Measurements from ENCODE around the gene TAX1BP3. TPM values are rescaled to one million over a fixed set of nuclear protein-coding genes. Genes with fewer than 3 reads are reported as not detected.

The TAX1BP3 gene
- total RNA-seq, 2 experiments from 2014 or later, result 6.0 to 6.6 TPM

DNA sequence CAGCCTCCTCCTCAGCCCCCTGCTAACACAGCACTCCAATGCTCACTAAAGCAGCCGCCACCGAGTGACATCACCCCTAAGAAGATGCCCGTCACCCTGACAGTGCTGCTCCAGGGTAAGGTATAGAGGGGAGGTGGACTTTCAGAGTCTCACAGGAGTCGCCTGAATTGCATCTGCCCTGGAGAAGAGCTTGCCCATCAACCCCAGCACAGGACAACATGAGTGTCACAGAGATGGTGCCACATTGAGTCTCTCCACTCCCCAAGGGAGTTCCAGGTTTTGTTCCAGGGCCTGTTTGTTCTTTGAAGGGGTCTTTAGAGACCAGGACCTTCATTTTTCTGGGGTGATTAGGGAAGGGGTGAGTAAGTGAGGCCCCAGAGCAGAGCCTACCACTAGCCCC is 29.8 kb upstream of the TAX1BP3 start:
- H3K4me1 ChIP-seq (ENCODE audit: insufficient read depth, low read length), result peaks cover 31% of the 10 kb centered on the region
- Mint-ChIP-seq H3K27ac (no peak overlapping the region), H3K36me3 (ENCODE audit: low read depth) (no peaks in the 10 kb centered on the region), H3K27me3 (no peaks in the 10 kb centered on the region), H3K4me1 (ENCODE audit: low read depth) (peaks cover 33% of the 10 kb centered on the region), H3K4me3 (peak overlapping the region; percentile 76), H3K9me3 (no peaks in the 10 kb centered on the region)
- no peaks in the 10 kb centered on the region for H3K9me3 ChIP-seq (ENCODE audit: control insufficient read depth in 1 of 2, insufficient read depth in 1 of 2, low read length in 2 of 2)
- H3K36me3 ChIP-seq (ENCODE audit: insufficient read depth, low read length), result no peaks in the 10 kb centered on the region
- no peak overlapping the region for H3K4me3 ChIP-seq (ENCODE audit: low read length)
- intact Hi-C loops (cut with DNase I, micrococcal nuclease), result no loop called here
- H3K27ac ChIP-seq (ENCODE audit: low read depth in 1 of 2, low read length in 2 of 2), result no peak overlapping the region
- no peaks in the 10 kb centered on the region for H3K27me3 ChIP-seq (ENCODE audit: control insufficient read depth in 1 of 2, insufficient read depth in 2 of 2, low read length in 2 of 2)
- DNase-seq (no peak), ATAC-seq (ENCODE audit: poor library complexity) (no peak)
- TF ChIP-seq, protein P1, sequence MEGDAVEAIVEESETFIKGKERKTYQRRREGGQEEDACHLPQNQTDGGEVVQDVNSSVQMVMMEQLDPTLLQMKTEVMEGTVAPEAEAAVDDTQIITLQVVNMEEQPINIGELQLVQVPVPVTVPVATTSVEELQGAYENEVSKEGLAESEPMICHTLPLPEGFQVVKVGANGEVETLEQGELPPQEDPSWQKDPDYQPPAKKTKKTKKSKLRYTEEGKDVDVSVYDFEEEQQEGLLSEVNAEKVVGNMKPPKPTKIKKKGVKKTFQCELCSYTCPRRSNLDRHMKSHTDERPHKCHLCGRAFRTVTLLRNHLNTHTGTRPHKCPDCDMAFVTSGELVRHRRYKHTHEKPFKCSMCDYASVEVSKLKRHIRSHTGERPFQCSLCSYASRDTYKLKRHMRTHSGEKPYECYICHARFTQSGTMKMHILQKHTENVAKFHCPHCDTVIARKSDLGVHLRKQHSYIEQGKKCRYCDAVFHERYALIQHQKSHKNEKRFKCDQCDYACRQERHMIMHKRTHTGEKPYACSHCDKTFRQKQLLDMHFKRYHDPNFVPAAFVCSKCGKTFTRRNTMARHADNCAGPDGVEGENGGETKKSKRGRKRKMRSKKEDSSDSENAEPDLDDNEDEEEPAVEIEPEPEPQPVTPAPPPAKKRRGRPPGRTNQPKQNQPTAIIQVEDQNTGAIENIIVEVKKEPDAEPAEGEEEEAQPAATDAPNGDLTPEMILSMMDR (IDR thresholded peaks at IDR 0.05), result no peak
- POLR2A ChIA-PET, result no interaction called here
- CTCF ChIA-PET, result no interaction called here

DNA sequence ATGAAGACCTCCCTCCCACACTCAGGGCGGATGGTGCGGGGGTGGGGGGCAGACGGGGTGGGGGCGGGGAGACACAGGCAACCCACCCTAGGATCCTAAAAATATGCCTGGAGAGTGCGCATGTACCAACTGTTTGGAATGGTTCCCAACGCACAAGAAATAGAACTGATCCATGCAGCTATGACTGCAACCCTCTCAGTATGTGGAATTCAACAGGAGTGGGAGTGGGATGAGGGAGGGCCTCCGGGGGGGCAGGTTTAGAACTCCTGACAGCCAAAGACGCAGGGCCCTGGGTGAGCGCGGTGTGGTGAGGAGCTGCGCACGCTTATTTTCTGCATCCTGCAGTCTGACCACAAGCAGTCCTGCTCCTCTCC is 28.7 kb upstream of the TAX1BP3 start:
- H3K27ac Mint-ChIP-seq, result no peak overlapping the region
- ChIA-PET CTCF (interaction anchor here (1.6 kb wide), 1 partner anchor 41 kb away, joined by 7 read pairs; no protein-coding TSS in a partner anchor), POLR2A (interaction anchor here (1.4 to 2.3 kb wide), 5 partner anchors 16 to 268 kb away, joined by 3 to 15 read pairs (median 5); partner anchors contain the start of genes HASPIN and NCBP3)
- TF ChIP-seq, protein P1 (IDR thresholded peaks at IDR 0.05), result no peak
- Histone ChIP-seq H3K27ac (ENCODE audit: low read depth in 1 of 2, low read length in 2 of 2) (no peak overlapping the region), H3K4me3 (ENCODE audit: low read length) (no peak overlapping the region), H3K9me3 (ENCODE audit: control insufficient read depth in 1 of 2, insufficient read depth in 1 of 2, low read length in 2 of 2) (no peaks in the 10 kb centered on the region), H3K27me3 (ENCODE audit: control insufficient read depth in 1 of 2, insufficient read depth in 2 of 2, low read length in 2 of 2) (no peaks in the 10 kb centered on the region), H3K4me1 (ENCODE audit: insufficient read depth, low read length) (peaks cover 31% of the 10 kb centered on the region), H3K36me3 (ENCODE audit: insufficient read depth, low read length) (no peaks in the 10 kb centered on the region)
- no peak for ATAC-seq (ENCODE audit: poor library complexity)
- DNase-seq, result no peak
- no peaks in the 10 kb centered on the region for H3K27me3 Mint-ChIP-seq
- no peak overlapping the region for H3K4me3 Mint-ChIP-seq
- intact Hi-C loops (cut with DNase I, micrococcal nuclease), result loop anchor here in 1 of 2 experiments (2.0 kb wide), 1 partner anchor 14 kb away; no protein-coding TSS in a partner anchor
- H3K9me3 Mint-ChIP-seq, result no peaks in the 10 kb centered on the region
- H3K36me3 Mint-ChIP-seq (ENCODE audit: low read depth), result no peaks in the 10 kb centered on the region
- peaks cover 36% of the 10 kb centered on the region for H3K4me1 Mint-ChIP-seq (ENCODE audit: low read depth)

DNA sequence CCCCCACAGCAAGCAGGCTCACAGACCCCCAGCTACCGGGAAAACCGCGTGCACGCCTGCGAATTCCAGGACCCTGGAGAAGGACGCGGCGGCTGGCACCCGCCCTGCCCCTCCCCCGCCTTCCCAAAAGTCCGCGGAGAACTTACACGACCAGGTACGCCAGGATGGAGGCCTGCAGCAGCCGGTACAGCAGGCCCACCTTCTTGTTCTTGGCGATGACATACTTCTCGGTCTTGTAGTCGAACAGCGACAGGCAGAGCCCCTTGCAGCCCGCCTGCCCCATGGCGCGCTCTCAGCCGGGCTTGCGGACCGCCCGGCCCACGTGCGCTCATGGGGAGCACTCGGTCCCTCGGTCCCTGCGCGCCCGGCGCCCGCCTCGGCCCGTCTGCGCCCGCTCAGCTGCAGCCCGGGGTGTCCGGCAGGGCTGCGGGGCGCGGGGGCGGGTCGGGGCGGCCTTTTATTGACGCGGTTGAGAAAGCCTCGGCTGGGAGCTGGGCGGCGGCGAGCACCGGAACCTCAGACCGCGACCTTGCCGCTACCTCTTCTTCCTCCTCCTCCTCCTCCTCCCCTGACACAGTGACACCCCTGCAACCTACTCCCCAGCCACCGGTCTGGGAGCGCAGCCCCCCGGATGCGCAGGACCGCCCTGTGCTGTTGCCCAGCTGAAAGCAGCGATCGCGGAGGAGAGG is 27.5 kb upstream of the TAX1BP3 start, which contains the start of gene P2RX5:
Gene P2RX5, minus strand, starts transcription at position 433 of the 689 bp plus-strand sequence. Its CDS starts 150 bp downstream, at position 283.
- H3K9me3 Mint-ChIP-seq, result no peaks in the 10 kb centered on the region
- peaks cover 31% of the 10 kb centered on the region for H3K4me1 ChIP-seq (ENCODE audit: insufficient read depth, low read length)
- TF ChIP-seq, protein P1 (IDR thresholded peaks at IDR 0.05), result no peak
- peak in 11 of 14 experiments; percentile 15 to 65 (median 41) for DNase-seq
- POLR2A ChIA-PET, result interaction anchor here (1.0 to 2.4 kb wide), 10 partner anchors 11 to 269 kb away, joined by 3 to 20 read pairs (median 6); partner anchors contain the start of genes CTNS, HASPIN, NCBP3 and SHPK
- peaks cover 4% of the 10 kb centered on the region for H3K36me3 Mint-ChIP-seq (ENCODE audit: low read depth)
- H3K4me1 Mint-ChIP-seq (ENCODE audit: low read depth), result peaks cover 36% of the 10 kb centered on the region
- peak within 1 kb of the TSS in 1 of 2 donors; percentile 25 for H3K27ac ChIP-seq (ENCODE audit: low read depth in 1 of 2, low read length in 2 of 2)
- H3K4me3 ChIP-seq (ENCODE audit: low read length), result peak within 1 kb of the TSS; percentile 86
- H3K27me3 ChIP-seq (ENCODE audit: control insufficient read depth in 1 of 2, insufficient read depth in 2 of 2, low read length in 2 of 2), result no peaks in the 10 kb centered on the region
- ATAC-seq (ENCODE audit: poor library complexity), result peak; percentile 73
- peak within 1 kb of the TSS; percentile 72 for H3K27ac Mint-ChIP-seq
- no peaks in the 10 kb centered on the region for H3K27me3 Mint-ChIP-seq
- H3K4me3 Mint-ChIP-seq, result peak within 1 kb of the TSS; percentile 98
- intact Hi-C loops (cut with DNase I, micrococcal nuclease), result loop anchor here in 1 of 2 experiments (2.0 kb wide), 1 partner anchor 15 kb away; no protein-coding TSS in a partner anchor
- no peaks in the 10 kb centered on the region for H3K9me3 ChIP-seq (ENCODE audit: control insufficient read depth in 1 of 2, insufficient read depth in 1 of 2, low read length in 2 of 2)
- CTCF ChIA-PET, result interaction anchor here (1.2 to 1.7 kb wide), 3 partner anchors 13 to 42 kb away, joined by 3 to 7 read pairs (median 5); partner anchors contain the start of gene HASPIN
- no peaks in the 10 kb centered on the region for H3K36me3 ChIP-seq (ENCODE audit: insufficient read depth, low read length)
